GM12864 (cell line): ENCODE measurements around the gene NCOA6.

Experiments used
- DNase-seq: peaks from one replicate; pipeline ENCODE4 v3.0.0-alpha.2; 2011; ENCODE audit warnings: low read depth
- H3K4me3 ChIP-seq: 2 replicates; pipeline ENCODE4 v1.5.1; 2011; ENCODE audit warnings: mild to moderate bottlenecking, low read depth, low read length, control low read depth
- TF ChIP-seq, protein P1 (sequence below): IDR thresholded peaks from 2 replicates; pipeline ENCODE4 v1.5.1; 2011; ENCODE audit warnings: low read depth, mild to moderate bottlenecking, moderate library complexity, low read length, control low read depth, inconsistent platforms; ENCODE audit errors: missing control alignments

The NCOA6 gene

DNA sequence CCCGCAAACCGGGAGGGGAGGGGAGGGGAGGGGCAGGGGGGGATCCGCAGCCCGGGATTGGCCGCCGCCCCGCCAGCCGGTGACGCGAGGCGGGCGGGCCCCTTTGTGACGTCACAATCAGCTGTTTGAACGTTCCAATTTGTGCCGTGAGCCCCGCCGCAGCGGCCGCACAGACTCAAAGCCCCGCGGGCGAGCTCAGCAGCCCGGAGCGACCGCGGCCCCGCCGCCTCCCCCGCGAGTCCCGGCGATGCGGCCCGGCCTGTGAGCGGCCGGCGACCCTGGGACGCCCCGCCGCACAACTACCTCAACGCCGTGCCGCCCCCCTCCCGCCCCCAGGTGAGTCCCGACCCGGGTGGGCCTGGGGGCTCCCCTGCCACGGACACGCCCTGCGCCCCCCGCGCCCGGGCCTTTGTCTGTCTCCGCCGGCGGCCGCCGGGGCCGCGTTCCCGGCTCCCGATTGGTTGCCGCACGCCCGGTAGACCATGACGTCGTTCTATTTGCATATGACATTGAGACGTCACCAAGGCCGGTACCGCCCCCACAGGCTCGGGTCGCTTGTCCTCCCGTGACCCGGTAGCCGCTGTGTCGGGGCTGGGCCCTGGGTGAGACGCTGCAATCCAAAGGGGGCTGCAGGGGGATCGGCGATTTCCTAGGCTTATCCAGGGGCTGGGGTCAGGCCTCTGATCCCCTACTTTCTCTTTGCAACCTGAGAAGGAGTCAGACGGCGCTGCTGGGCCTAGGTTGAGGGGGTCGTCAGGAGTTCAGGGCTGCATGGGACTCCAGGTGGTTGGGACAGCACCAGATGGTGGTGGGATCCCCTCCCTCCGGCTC lies 121.1 kb downstream of the NCOA6 start, which contains the start of gene TP53INP2:
Gene TP53INP2 (plus strand): TSS at position 168 of the 831 bp plus-strand sequence. CDS start 4,396 bp downstream, outside the sequence.
- peak; percentile 68 for DNase-seq
- TF ChIP-seq, protein P1, sequence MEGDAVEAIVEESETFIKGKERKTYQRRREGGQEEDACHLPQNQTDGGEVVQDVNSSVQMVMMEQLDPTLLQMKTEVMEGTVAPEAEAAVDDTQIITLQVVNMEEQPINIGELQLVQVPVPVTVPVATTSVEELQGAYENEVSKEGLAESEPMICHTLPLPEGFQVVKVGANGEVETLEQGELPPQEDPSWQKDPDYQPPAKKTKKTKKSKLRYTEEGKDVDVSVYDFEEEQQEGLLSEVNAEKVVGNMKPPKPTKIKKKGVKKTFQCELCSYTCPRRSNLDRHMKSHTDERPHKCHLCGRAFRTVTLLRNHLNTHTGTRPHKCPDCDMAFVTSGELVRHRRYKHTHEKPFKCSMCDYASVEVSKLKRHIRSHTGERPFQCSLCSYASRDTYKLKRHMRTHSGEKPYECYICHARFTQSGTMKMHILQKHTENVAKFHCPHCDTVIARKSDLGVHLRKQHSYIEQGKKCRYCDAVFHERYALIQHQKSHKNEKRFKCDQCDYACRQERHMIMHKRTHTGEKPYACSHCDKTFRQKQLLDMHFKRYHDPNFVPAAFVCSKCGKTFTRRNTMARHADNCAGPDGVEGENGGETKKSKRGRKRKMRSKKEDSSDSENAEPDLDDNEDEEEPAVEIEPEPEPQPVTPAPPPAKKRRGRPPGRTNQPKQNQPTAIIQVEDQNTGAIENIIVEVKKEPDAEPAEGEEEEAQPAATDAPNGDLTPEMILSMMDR, result no peak
- H3K4me3 ChIP-seq, result peak within 1 kb of the TSS; percentile 71

DNA sequence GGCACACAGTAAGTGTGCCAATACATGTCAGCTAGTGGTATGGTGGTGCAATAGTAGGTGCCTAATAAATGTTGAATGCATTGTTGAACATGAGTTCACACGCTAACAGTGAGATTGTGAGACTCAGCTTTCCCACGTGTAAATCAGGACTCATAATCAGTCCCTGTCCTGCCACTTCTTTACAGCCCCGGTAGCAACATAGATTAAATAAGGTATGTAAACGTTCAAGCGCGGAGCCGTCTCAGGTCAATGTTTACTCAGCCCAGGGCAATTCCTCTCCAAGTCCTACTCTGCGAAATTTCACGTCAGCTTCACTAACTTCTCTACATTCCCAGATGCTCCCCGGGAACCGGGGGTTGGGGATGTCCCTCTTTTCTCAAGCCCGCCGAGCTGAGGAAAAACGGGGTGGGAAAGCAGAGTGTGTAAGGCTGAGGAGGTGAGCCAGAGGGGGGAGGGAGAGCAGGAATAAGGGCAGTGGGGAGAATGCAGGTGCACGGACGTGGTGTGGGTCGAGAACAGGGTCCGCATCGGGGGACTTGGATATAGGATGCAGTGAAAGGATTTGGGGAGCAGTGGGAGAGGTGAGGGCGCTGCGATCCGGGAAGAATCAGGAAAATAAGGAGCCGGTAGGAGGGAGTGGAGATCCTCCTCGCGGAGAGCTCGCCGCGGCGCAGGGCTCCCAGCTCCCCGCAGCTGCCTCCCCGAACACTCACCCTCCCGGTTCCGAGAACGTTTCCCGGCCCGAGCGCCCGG lies 121.9 kb downstream of the NCOA6 start:
- DNase-seq, result no peak
- TF ChIP-seq, protein P1, result no peak
- peak overlapping the region; percentile 71 for H3K4me3 ChIP-seq

DNA sequence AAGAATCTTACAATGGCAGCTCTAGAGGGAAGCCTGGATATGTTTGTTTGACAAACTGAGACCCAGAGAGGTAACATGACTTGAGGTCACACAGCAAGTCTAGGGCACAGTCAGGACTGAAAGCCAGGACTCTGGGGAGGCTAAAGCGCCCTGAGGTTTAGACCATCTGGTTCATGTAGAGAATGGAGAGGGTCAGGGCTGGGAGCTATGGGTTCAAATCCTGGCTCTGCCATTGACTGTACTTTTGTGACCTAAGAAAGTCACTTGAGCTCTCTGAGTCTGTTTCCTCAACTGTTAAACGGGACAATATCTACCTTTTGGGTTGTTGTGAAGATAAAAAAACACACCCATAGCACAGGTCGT lies 122.4 kb downstream of the NCOA6 start:
- no peak overlapping the region for H3K4me3 ChIP-seq
- TF ChIP-seq, protein P1, result no peak
- DNase-seq, result no peak

DNA sequence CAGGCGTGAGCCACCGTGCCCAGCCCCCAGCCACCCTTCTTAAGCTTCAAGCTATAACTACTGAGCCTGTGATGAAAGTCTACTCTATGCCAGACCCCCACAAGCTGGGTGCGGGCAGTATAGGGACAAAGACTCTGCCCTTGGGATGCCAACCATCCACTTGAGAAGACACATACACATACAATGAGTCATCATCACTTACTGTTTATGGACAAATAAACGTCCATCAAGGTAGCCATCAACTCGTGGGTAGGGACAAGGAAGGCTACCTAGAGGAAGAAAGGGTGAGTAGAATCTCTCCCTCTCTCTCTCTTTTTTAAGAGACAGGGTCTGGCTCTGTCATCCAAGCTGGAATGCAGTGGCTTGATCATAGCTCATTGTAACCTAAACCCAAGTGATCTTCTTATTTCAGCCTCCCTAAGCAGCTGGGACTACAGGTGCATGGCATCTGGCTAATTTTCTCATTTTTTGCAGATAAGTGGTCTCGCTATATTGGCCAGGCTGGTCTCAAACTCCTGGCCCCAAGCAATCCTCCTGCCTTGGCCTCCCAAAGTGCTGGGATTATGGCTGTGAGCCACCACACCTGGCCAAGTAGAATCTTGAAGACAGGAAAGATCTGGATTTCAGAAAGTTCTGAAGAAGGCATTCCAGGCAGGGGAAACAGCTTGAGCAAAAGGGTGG lies 123.9 kb downstream of the NCOA6 start:
- H3K4me3 ChIP-seq, result no peak overlapping the region
- DNase-seq, result no peak
- TF ChIP-seq, protein P1, result no peak

DNA sequence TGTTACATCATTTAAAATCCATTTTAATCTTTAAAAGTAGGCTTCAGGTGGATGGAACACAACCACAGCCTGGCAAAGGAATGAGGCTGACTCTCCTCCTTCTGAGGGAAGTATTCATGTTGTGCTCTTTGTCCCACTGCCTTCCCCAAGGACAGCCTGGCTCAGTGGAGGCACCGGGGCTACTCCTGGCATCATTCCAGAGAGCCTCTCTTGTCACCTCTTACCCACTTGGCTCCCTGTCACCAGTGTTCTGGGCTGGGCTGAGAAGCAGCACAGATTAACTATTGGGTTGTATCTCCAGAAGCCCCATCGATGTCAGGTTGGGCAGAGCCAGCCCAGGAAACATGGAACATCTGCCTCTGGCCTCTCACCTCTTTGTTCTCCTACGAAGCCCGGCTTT lies 132.0 kb downstream of the NCOA6 start:
- no peak overlapping the region for H3K4me3 ChIP-seq
- TF ChIP-seq, protein P1, result no peak
- no peak for DNase-seq

DNA sequence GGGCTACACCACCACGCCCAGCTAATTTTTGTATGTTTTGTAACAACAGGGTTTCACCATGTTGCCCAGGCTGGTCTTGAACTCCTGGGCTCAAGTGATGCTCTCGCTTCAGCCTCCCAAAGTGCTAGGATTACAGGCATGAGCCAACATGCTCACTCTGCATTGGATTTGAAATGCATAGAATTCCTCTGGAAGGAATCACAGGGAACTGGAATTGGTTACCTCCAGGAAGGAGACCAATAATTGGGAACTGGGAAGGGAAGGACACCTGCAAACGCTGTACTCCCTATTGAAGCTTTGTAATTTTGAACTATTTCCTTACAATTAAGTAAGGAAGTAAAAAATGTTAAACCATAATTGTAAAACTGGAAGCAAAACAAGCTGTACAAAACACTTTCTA lies 133.6 kb downstream of the NCOA6 start:
- no peak for DNase-seq

More for the DNA sequence above, 133.6 kb downstream of the NCOA6 start:
- TF ChIP-seq, protein P1, result no peak
- H3K4me3 ChIP-seq, result no peak overlapping the region
